HUES6 (cell line): ENCODE results near the gene KRT14.

Source experiments
- H3K27ac ChIP-seq: 2 replicates; pipeline ENCODE4 v1.7.0; 2013; ENCODE audit warnings: low read depth, mild to moderate bottlenecking, low read length, inconsistent platforms
- H3K27me3 ChIP-seq: 2 replicates; pipeline ENCODE4 v1.6.1; 2013; ENCODE audit warnings: low read length; ENCODE audit not compliant: control insufficient read depth, insufficient read depth
- H3K36me3 ChIP-seq: 2 replicates; pipeline ENCODE4 v1.6.1; 2013; ENCODE audit warnings: low read length; ENCODE audit not compliant: control insufficient read depth, insufficient read depth
- H3K4me1 ChIP-seq: 2 replicates; pipeline ENCODE4 v1.6.1; 2013; ENCODE audit warnings: low read length; ENCODE audit not compliant: control insufficient read depth, insufficient read depth
- H3K4me3 ChIP-seq: 2 replicates; pipeline ENCODE4 v1.5.1; 2013; ENCODE audit warnings: low read depth, low read length
- H3K9ac ChIP-seq: one replicate; pipeline ENCODE4 v1.6.1; 2013; ENCODE audit warnings: mild to moderate bottlenecking, low read length
- H3K9me3 ChIP-seq: 2 replicates; pipeline ENCODE4 v1.6.1; 2013; ENCODE audit warnings: low read depth, low read length; ENCODE audit not compliant: control insufficient read depth, insufficient read depth

Gene KRT14

DNA sequence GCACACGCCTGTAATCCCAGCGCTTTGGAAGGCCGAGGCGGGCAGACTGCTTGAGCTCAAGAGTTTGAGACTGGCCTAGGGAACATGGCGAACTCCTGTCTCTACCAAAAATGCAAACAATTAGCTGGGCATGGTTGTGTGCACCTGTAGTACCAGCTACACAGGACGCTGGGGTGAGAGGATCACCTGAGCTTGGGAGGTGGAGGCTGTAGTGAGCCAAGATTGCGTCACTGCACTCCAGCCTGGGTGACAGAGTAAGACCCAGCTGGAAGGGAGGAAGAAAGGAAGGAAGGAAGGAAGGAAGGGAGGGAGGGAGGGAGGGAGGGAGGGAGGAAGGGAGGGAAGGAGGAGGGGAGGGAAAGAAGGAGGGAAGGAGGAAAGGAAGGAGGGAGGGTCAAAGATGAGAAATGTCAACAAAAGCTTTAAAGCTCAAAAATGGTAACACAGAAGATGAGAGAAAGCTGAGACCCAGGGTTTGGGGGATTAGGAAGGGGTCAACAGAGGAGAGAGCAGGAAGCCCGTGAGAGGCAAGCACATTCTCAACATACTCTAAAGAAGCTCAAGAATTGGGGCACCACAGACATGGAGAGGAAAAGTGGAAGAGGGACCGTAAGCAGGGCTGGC is 53.6 kb downstream of the KRT14 start:
- H3K9ac ChIP-seq: no peak overlapping the region
- H3K36me3 ChIP-seq: no peaks in the 10 kb centered on the region
- H3K9me3 ChIP-seq: no peaks in the 10 kb centered on the region
- no peak overlapping the region for H3K27ac ChIP-seq
- no peak overlapping the region for H3K4me3 ChIP-seq
- peaks cover 59% of the 10 kb centered on the region for H3K4me1 ChIP-seq
- H3K27me3 ChIP-seq: no peaks in the 10 kb centered on the region
